ENCODE data around the gene EMC8. TPM values are rescaled to one million over a fixed set of nuclear protein-coding genes. Genes with fewer than 3 reads are reported as not detected.
"Not testable (repeated sequence)": the region's sequence is repeated elsewhere in the genome, so short reads cannot be mapped to it uniquely, and the experiment has no call there.

The EMC8 gene
- 34.3 TPM for total RNA-seq

- DNase-seq (ENCODE audit: low spot score): peak; percentile 96
Observed at GRCh38 chr16:85799497-85800320, at the start of gene EMC8, which contains the start of gene COX4I1. EMC8 (minus strand) TSS chr16:85799544; CDS start chr16:85799295, 249 bp downstream. COX4I1 (plus strand) TSS chr16:85799695; CDS start chr16:85801206, 1,511 bp downstream.

DNA sequence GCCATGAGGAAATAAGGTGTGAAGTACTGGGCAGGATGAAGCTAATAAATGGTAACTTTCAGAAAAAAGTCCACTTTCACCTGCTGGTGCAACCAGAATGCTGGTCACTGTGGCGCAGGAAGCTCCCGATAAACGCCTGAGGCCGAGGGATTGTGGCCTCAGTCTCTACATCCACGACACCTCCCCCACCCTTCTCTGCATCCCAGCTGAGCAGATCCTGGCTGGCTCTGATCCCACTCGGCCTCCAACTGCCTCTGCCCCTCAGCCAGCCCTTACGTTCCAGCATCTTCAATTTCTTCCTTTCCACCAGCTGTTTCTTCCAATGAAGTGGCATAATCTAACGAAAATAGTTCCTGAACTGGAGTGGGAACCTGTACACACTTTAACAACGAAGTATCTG lies 49.6 kb upstream of the EMC8 start:
- DNase-seq (ENCODE audit: low spot score): no peak

- no peak for DNase-seq (ENCODE audit: low spot score)
Observed at GRCh38 chr16:85847681-85848601, 48.6 kb upstream of the EMC8 start.

- DNase-seq (ENCODE audit: low spot score): no peak
Observed at GRCh38 chr16:85847036-85847435, 47.7 kb upstream of the EMC8 start.

DNA sequence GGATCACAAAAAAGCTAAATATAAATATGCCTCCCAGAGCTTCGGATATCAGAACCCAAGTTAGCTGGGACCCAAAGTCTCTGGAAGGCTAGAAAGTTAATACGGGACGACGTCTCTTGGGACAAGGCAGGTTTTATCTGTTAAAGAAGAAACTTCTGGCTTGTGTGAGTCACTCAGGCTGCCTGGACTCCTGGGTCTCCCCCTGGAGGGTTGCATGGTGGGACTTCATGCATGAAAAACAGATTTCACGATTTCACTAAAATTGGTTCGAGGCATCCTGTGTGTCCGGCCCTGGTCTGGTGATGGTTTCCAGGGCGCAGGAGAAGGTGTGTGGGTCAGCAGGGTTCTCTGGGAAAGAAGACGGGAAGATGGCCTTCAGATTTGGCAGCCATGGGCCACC lies 47.1 kb upstream of the EMC8 start:
- DNase-seq (ENCODE audit: low spot score): no peak

- DNase-seq (ENCODE audit: low spot score): no peak
Observed at GRCh38 chr16:85845266-85845665, 45.9 kb upstream of the EMC8 start.

DNA sequence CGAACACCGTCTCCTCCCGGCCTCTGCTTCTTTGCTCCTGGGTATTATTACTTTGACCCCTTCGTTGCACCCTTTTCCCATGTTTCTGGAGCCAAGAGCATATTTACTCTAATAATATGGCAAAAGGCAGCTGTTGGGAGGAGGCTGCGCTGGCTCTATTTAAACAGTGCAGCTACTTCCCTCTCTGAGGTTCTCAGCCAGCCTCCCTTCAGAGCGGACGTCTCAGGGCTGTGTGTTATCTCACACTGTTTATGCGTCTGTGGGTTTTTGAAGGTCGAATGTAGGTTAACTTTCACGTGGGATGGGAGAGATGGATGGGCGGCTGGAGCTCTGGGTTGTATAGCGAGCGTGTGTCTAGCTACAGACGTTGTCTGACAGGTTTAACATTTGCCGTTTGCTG lies 45.4 kb upstream of the EMC8 start:
- no peak for DNase-seq (ENCODE audit: low spot score)

GRCh38 chr16:85844169-85844481 lies 44.8 kb upstream of the EMC8 start:
- no peak for DNase-seq (ENCODE audit: low spot score)

- DNase-seq (ENCODE audit: low spot score): no peak
Observed at GRCh38 chr16:85843471-85844168, 44.3 kb upstream of the EMC8 start.

DNA sequence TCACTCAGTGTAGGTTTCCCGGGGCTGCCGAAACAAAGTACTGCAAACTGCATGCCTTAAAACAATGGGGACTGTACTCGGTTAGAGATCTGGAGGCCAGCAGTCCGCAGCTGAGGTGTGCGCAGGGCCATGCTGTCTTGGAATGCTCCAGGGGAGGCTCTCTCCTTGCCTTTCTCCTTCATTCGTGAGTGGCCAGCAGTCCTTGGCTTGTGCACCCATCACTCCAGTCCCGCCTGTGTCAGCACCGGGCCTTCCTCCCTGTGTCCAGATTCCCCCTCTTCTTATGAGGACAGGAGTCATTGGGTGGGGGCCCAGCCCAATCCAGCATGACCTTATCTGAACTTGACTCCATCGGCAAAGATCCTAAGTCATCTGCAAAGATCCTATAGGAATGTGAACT lies 43.5 kb upstream of the EMC8 start:
- DNase-seq (ENCODE audit: low spot score): no peak

DNA sequence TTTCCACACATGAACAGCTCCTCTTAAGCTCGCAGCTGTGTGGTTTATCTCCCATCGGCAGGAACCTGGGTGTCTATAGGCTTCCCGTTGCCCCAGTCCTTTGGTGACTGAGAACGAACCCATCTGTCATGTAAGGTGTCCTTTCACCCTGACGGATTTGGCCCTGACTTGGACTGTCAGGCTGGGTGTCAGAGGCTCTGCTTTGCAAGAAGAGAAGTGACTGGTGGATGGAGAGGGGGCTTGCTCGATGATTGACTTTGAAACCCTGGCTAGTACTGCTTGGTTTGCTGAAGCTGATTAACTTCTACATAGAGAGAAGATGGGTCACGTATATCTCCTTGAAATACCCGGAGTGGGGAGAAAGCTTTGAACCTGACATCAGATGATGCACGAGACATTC lies 43.1 kb upstream of the EMC8 start:
- DNase-seq (ENCODE audit: low spot score): no peak

- DNase-seq (ENCODE audit: low spot score): no peak
Observed at GRCh38 chr16:85840801-85841200, 41.5 kb upstream of the EMC8 start.

GRCh38 chr16:85840395-85840794 lies 41.1 kb upstream of the EMC8 start:
- DNase-seq (ENCODE audit: low spot score): no peak

DNA sequence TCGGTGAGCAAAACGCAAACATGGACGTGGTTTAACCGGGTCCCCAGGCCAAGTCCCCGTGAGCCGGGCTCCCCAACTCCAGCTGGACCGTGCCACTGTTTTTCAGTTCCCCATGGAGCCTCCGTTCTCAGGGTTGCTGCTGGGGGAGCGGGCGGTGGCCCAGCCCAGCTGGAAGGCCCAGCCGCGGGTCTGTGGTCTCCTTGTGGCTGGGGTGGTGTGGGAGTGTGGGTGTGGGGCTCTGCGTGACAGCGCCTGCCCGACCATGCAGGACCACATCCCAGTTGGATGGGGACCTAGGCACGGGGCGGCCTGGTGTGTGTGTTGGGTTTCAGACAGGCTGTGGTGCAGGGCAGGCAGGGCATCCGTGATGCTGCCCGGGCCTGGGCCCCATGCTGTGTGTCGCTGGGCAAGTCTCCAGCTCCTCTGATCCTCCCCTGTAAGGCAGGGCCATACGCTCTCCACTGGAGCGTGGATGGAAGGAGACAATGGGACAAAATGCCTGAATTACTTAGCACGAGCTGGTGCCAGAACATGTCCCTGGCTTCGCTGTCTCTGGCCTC lies 40.4 kb upstream of the EMC8 start:
- DNase-seq (ENCODE audit: low spot score): no peak

GRCh38 chr16:85838876-85839585 lies 39.7 kb upstream of the EMC8 start:
- DNase-seq (ENCODE audit: low spot score): no peak

DNA sequence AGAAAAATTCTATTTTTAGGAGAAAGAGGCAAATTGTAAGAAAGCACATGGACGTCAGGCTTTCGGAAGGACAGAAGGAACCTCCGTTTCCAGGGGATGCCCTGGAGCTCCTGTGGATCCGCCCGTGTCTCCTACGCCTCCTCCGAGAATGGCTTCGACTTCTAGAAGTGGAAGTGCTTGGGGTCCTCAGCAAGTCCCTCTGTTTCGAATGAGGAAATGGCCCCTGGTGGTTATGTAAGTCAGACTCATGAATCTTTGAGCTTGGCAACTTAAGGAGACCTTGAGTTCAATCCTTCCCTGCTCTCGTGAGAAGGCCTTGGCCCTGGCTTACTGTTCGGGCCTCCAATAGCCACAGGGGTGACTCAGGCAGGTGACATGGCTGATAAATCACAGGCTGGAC lies 39.0 kb upstream of the EMC8 start:
- no peak for DNase-seq (ENCODE audit: low spot score)

- not testable (repeated sequence) for DNase-seq (ENCODE audit: low spot score)
Observed at GRCh38 chr16:85837654-85838053, 38.3 kb upstream of the EMC8 start.

- DNase-seq (ENCODE audit: low spot score): no peak
Observed at GRCh38 chr16:85836706-85837582, 37.6 kb upstream of the EMC8 start.

GRCh38 chr16:85835956-85836705 lies 36.8 kb upstream of the EMC8 start:
- no peak for DNase-seq (ENCODE audit: low spot score)

Data from ureter (tissue), 1 donor.